DMS79 treated with DMSO at 0.1 percent for 48 hours (cell line): ENCODE measurements around the gene ZNF697.
"Not testable (repeated sequence)": the region's sequence is repeated elsewhere in the genome, so short reads cannot be mapped to it uniquely, and the experiment has no call there.

ENCODE experiments used
- DNase-seq: peaks from one replicate; lab custom pipeline; 2025; lab: John Stamatoyannopoulos, UW

The ZNF697 gene

DNA sequence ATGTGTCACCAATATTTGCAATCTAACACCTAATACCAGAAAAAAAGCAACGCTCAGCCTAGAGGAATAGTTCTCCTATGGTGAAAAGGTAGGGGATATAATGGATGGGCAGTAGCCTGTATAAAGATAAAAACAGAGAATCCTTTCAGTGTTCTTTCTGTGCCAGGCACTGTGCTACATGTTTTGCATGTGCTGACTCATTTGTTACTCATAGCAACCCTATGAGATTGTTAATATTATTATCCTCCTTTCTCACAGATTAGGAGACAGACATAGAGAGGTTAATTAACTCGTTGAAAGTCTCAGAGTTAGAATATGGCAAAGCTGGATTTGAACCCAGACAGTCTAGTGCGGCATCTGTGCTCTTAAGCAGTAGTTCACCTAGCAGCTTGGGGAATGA, 45.3 kb downstream of the ZNF697 start:
- DNase-seq: not testable (repeated sequence)

DNA sequence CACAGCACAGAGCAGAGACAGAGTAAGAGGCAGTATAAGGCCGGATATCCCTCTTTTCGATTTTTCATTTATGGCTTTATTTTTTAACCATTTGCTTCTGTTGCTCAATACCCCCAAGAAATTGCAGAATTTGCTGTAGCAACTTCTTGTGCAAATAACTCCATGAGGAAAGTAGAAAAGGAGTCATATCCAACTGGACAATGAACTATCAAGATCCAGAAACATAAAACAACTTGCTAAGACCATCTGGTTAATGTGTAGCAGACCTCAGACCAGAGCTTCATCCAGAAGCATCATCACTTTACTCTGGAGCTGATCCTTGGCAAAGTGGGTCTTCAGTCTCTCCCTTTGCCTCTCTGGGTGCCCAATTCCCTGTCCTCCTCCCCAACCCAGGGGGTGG, 45.9 kb downstream of the ZNF697 start:
- no peak for DNase-seq

- no peak for DNase-seq
Measured at GRCh38 chr1:119600976-119601375, 47.1 kb downstream of the ZNF697 start.

GRCh38 chr1:119600561-119600960, 47.5 kb downstream of the ZNF697 start:
- DNase-seq: no peak

DNA sequence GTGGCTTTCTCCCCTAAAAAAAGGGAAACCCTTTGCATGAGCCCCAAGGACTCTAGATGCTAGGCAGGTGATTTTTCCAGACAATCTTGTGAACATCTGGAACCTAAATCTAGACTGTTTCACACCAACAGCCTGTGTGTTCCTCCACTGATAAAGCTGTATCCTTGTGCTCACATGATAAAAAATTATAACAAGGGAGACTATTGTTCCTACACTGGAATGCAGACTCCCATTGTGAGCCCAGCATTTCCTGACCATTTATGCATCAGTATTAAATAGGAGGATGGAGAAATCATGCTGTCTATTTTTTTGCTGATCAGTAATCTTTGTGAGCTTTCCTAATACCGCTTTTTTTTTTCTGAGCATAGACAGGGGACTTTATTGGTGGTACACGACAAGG, 52.5 kb downstream of the ZNF697 start:
- DNase-seq: no peak

GRCh38 chr1:119595168-119595567, 52.9 kb downstream of the ZNF697 start:
- DNase-seq: no peak

GRCh38 chr1:119594376-119594775, 53.7 kb downstream of the ZNF697 start:
- DNase-seq: no peak

DNA sequence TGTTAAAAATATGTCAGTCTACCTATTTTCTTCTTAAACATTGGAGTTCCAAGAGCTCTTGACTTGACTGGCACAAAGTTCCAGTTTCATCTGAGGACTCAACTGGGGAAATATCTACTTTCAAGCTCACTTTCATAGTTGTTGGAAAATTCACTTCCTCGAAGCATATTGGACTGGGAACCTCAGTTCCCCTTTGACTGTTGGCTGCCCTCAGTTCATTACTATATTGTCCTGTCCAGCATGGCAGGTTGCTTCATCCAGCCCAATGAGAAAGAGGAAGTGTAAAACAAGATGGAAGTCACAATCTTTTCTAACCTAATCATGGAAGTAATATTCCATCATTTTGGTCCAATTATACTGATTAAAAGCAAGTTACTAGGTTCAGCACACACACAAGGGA, 54.3 kb downstream of the ZNF697 start:
- no peak for DNase-seq

GRCh38 chr1:119590393-119590792, 57.7 kb downstream of the ZNF697 start:
- no peak for DNase-seq

- DNase-seq: no peak
Measured at GRCh38 chr1:119588621-119589020, 59.4 kb downstream of the ZNF697 start.

DNA sequence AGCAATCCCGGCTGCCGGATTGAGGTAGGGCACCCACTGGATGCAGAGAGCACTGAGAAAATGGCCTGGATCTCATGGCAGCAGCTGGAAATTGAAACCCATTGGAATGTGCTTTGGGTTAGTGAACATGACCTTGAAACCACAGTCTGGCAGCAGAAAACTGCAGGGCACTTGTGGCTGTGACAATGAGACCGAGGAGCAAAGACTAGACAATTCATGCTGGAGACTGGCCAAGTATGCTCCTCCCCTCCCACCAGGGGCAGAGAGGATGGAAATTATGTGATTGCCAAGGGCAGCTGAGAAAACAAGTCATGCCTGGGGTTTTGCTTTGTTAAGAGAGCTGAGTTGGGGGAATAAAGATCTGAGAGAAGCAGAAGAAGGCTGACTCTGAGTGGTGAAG, 60.7 kb downstream of the ZNF697 start:
- peak; percentile 7 for DNase-seq

GRCh38 chr1:119585801-119586200, 62.3 kb downstream of the ZNF697 start:
- not testable (repeated sequence) for DNase-seq

DNA sequence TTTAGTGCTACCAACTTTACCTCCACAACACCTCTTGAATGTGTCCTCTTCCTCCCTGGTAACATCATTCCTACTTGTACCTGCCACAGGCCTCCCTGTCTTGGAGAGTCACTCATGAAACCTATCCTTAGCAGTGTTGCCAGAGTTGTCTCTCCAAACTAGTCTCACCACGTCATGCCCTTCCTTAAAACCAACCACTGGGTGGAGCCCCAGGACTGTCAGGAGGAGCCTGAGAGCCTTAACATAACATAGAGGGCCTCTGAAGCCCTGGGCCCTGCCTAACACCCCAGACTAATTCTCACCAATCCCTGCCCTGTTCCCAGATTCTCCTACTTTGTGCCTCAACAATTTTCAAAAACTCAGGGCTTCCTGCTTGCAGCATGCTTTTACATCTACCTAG, 65.3 kb downstream of the ZNF697 start:
- DNase-seq: no peak

- DNase-seq: not testable (repeated sequence)
Measured at GRCh38 chr1:119581076-119581475, 67.0 kb downstream of the ZNF697 start.

DNA sequence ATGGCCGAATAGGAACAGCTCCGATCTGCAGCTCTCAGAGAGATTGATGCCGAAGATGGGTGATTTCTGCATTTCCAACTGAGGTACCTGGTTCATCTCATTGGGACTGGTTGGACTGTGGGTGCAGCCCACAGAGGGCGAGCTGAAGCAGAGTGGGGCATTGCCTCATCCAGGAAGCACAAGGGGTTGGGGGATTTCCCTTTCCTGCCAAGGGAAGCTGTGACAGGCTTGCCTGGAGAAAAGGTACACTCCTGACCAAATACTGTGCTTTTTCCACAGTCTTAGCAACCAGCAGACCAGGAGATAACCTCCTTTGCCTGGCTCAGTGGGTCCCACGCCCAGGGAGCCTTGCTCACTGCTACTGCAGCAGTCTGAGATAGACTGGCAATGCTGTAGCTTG, 74.2 kb downstream of the ZNF697 start:
- DNase-seq: no peak

GRCh38 chr1:119569930-119570622, 78.0 kb downstream of the ZNF697 start:
- DNase-seq: not testable (repeated sequence)
